Measurements from ENCODE around the gene INTS14.
"Not testable (repeated sequence)": the region's sequence is repeated elsewhere in the genome, so short reads cannot be mapped to it uniquely, and the experiment has no call there.

Gene INTS14

DNA sequence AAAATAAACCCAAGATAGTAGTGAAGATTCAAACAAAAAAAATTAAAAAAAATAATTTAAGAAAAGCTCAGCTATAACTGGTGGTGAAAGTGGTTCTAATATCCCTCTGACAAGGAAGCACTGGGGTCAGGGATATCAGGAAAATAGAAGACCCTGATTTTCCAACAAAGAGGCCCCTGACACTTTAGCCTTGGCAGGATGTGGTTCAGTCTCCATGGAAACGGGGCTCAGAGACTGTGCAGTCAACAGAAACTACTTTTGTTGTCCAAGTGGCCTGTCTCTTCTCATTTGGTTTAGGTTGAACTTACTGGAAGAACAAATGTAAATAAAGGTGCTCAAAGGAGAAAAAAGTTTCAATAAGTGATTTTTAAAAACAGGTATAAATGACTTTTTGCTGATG is 27.2 kb downstream of the INTS14 start:
- peak in 2 of 3 donors; percentile 3 to 8 for DNase-seq (ENCODE audit: low read depth in 2 of 3, low spot score in 1 of 3)

DNA sequence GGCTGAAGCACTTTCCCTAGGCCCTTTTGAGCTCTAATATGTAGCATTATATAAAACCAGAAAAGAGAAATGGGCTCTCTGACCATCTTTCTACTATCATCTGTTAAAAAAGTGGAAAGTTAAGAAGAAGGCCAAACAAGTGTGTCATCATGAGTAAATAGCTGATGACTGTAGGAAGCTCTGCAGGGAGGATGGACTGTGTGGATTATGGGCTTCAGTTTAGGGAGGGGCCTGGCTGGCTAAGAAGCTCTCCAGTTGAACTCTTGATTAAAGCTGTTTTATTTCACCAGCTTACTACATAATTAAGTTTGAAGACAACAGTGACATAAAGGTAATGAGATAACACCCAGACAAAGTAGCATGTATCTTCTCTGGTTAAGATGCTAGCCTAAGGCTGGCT is 30.6 kb downstream of the INTS14 start:
- no peak for DNase-seq (ENCODE audit: low read depth in 2 of 3, low spot score in 1 of 3)

DNA sequence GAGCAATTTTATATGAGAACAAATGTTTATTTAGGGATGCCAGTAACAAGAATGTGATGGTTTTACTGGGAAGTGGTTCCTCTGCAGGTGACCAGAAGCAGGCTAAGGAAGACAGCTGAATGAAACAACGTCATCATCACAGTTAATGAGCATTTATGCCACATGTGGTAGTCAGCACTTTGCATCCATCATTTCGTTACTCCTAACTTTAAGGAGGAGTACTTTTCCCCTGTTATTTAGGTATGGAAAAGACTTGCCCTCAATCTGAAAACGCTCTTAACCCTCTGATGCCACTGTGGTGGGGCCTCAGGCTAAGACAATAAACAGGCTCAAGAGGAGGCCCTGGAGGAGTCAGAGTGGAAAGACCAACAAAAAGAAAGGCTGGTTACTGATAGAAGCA is 31.2 kb downstream of the INTS14 start:
- no peak for DNase-seq (ENCODE audit: low read depth in 2 of 3, low spot score in 1 of 3)

DNA sequence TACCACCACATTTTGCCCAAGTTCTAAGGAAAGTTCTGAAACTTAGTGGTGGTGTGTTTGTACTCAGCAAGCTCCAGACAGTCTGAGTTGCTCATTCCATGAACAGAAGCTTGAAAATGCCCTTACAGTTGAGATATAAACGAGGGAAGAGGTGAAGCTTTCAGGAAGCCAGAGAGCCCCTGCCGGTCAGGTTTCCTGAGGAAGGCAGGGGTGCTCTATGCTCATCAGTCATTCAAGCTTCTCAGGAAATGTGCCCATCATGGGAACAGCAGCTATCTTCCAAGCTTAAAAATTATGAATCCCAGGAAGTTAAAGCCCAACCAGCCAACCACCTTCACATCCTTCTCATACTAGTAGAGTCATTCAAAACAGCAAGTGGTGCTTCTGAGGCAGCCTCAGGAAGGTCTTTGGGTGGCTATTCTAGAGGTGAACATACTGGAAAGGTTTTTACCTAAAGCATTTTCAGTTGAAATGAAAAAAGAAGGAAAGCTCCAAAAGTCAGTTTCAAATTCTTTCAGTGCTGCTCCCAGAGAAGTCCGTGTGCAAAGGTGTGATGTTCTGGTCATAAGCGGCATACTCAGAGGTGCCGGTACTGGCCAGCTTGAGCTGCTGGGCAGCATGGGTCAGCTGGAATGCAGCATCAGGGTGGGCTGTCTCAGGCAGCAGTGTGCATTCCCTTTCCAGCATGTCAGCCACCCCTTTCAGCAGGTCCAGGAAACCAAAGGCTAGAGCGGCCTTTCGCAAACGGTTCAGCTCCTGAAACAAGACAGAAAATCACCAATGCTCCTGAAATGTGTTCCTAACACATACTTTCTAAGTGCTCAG is 31.8 kb downstream of the INTS14 start:
- no peak for DNase-seq (ENCODE audit: low read depth in 2 of 3, low spot score in 1 of 3)

DNA sequence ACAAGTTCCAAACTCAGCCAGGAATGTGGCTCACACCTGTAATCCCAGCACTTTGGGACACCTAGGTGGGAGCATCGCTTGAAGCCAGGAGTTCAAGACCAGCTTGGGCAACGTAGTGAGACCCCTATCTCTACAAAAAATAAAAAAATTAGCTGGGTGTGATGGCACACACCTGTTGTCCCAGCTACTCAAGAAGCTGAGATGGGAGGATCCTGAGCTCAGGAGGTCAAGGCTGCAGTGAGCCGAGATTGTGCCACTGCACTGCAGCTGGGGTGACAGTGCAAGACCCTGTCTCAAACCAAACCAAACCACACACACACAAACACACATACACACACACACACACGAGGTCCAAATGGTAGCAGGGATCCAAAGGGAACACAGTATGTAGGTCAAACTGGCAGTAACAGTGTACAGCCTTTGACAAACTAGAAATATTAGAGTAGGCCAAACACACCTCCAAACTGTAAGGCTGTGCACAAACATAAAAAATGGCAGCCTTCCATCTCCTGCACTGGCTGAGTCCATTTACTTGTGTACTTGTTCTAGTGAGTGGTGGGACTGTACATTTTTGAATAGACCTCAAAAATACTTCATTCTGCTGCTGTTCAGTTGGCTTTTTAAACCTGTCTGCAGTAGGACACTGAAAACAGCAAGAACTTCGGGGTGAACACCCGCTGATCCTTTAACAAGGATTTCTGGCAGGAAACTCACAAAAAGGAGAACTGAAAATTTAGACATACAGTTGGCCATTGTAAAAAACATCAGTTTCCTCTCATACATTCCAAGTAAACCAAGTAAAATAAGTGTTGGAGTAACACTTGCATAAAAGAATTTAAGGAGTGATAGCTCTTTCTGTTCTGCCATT is 33.6 kb downstream of the INTS14 start:
- no peak for DNase-seq (ENCODE audit: low read depth in 2 of 3, low spot score in 1 of 3)

DNA sequence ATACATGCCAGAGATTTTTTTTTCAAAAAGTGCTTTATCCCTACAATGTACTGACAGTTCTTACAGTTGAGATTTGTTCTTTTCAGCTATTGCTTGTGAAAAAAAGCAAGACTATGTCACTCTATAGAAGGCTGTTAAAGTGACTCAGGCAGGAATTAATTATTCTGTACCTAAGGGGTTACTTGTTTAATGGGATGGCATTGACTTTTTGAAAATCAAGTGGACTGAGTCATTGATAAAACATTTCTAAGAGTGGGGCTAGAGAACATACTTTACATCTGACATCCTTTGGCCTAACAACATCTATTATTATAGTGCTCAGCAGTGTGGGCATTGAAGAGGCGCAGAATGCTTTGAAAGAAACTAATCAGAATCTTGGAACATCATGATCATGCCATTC is 34.3 kb downstream of the INTS14 start:
- no peak for DNase-seq (ENCODE audit: low read depth in 2 of 3, low spot score in 1 of 3)

DNA sequence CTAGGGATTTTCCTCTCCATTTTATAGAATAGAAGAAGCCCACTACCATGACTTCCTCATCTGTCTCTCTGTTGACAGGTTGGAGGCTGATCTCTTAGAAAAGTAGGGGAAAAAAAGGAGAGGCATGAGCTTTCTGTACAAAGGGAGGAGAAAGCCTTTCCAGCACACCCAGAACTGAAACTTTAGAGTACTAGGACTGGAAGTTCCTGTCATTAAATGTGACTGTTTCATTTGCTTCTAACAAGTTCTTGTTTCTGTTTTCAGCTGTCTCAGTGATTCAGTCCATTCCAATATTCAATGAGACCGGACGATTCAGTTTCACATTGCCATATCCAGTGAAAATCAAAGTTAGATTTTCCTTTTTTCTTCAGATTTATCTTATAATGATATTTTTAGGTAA is 39.0 kb downstream of the INTS14 start:
- DNase-seq (ENCODE audit: low read depth in 2 of 3, low spot score in 1 of 3) = no peak

DNA sequence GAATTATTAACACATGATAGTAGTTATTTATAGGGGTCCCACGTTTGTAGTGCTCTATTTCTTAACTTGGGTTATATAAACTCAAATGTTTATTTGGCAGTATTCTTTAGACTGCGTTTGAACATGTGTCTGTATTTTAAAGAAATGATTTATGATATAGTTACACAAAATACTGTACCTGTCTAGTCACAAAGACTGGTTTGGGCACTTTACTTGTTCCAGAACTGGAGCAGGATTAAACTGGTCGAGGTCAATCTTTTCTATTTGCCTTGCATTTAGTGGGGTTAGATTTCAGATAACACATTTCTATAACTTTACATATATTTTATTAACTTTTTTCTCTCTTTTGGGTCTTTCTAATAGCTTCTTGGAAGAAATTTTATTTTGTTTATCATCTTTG is 41.2 kb downstream of the INTS14 start:
- no peak for DNase-seq (ENCODE audit: low read depth in 2 of 3, low spot score in 1 of 3)

DNA sequence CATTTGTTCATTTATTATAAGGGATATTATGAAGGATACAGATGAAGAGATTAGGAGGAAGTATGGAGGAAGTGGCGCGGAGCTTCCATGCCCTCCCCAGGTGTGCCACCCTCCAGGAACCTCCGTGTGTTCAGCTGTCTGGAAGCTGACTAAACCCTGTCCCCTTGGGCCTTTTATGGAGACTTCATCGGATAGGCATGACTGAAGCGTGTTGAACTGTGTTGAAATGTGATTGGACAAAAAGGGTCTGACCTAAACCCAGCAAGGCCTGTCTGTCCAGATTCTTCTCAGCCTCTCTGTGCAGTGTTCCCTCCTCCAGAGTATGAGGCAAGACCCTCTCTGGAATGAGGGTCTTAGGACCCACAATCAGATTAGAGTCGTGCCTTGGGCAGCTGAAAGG is 49.0 kb downstream of the INTS14 start:
- no peak for DNase-seq (ENCODE audit: low read depth in 2 of 3, low spot score in 1 of 3)

DNA sequence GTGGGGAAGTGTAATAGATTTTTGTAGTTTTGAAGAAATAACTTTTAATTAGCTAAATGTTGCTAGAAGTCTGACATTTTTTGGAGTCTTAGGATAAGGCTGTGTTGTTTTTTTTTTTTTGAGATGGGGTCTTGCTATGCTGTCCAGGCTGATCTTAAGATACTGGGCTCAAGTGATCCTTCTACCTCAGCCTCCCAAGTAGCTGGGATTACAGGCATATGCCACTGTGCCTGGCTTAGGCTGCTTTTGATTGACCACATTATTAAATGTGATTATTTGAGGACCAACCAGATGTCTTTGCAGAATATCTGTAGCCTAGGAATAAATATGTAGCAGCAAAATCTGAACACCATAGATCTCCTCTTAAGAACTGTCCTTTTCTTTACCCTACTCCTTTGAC is 51.0 kb downstream of the INTS14 start:
- no peak for DNase-seq (ENCODE audit: low read depth in 2 of 3, low spot score in 1 of 3)

DNA sequence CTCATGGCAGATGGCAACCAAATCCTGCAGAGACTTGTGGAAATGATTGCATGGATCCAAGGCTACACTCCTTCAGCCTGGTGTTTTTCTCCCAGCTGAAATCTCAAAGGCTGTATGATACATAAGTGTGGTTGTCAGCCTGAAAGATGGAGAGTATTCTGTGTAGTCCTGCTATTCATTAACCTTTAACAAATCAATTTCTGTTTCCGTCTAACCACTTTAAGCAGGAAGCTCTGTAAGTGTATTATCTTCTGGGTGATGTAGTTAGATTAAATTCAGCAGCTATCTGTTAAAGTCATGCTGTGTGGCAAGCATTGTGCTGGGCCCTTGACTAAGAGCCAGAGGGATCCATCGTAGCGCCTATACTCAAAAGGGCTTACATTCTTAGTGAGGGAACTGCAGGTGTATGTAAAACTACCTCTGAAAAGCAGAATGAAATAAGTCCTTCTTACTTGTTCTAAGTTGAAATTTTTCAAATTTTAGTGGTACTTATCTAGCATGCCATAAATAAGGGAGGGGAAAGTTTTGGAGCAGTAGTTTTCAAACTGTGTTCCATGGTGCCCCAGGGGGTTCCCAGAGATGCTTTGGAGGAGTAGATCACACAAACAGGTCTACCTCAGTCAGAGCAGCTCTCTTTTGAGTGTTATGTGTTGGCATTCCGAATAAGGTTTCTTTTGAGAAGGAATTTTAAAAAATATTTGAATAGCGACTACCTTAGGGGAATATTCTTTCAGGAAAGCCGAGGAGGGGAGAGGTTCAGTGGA is 51.8 kb downstream of the INTS14 start:
- DNase-seq (ENCODE audit: low read depth in 2 of 3, low spot score in 1 of 3) = no peak

DNA sequence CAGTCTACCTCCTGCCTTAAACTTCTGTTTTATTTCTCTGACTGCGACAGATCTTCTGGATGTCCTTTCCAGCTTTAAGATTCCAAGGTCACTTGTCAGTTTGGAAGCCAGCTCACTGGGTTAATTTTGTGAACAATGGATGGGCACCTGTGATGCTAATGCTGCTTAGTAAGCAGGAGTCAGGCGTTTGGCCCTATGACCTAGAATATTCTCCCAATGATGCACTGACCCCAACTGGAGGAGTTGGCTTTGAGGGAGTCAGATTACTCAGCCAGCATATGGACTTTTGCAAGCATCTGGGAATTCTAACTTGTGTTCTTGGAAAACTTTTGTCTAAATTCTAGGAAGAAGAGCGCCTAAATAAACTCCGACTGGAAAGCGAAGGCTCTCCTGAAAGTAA is 52.6 kb downstream of the INTS14 start:
- no peak for DNase-seq (ENCODE audit: low read depth in 2 of 3, low spot score in 1 of 3)

DNA sequence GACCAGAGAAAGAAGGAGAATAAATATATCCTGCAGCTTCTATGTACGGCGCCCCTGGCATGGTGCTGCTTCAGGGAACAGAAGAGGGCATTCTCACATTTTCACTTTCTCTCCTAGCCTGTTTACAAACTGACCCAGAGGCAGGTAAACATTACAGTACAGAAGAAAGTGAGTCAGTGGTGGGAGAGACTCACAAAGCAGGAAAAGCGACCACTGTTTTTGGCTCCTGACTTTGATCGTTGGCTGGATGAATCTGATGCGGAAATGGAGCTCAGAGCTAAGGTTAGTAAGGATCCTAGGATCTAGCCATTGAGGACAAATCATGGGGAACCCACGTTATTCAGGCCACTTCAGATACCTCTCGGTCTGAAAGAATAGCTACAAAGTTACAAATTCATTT is 54.3 kb downstream of the INTS14 start:
- DNase-seq (ENCODE audit: low read depth in 2 of 3, low spot score in 1 of 3) = no peak

DNA sequence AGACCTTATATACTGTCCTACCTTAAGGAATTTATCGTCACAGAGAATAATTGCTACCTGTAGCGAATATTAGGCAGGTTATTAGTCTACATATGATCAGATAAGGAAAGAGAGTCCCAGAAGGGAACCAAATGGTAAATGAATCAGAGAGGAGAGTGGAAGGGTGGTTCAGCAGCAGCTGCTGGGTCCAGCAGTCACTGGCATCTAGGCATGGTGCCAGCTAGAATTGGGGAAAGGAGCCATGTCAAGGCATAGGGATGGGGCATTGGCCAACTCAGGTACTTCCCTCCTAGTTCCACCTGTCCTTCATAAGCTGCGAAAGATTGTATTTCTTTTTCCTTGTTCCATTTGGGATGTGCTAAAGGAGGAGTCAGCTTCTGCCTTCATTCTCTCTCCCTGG is 57.2 kb downstream of the INTS14 start:
- no peak for DNase-seq (ENCODE audit: low read depth in 2 of 3, low spot score in 1 of 3)

DNA sequence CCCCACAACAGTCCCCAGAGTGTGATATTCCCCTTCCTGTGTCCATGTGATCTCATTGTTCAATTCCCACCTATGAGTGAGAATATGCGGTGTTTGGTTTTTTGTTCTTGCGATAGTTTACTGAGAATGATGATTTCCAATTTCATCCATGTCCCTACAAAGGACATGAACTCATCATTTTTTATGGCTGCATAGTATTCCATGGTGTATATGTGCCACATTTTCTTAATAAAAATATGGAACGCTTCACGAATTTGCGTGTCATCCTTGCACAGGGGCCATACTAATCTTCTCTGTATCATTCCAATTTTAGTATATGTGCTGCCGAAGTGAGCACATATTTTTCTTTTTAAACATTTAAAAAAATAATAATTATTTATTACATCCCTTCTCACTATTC is 58.1 kb downstream of the INTS14 start:
- DNase-seq (ENCODE audit: low read depth in 2 of 3, low spot score in 1 of 3) = not testable (repeated sequence)

DNA sequence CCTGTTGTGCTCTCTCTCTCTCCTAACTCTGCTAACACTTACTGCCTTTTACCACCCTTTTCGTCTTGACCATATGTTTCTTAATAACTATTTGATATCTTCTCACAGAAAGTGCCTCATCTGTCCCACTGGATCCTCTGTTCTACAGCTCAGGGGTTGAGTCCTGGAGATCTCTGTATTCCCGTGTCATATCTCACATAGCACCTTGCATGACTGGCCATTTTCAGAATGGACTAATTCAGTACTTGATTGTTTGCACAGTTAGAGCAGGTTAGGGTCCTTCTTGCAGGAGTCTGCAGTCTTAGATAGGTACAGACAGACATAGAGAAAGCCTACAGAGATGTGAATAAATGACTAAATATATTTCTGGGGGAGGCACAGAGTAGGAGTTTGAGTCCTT is 59.7 kb downstream of the INTS14 start:
- DNase-seq (ENCODE audit: low read depth in 2 of 3, low spot score in 1 of 3) = no peak

DNA sequence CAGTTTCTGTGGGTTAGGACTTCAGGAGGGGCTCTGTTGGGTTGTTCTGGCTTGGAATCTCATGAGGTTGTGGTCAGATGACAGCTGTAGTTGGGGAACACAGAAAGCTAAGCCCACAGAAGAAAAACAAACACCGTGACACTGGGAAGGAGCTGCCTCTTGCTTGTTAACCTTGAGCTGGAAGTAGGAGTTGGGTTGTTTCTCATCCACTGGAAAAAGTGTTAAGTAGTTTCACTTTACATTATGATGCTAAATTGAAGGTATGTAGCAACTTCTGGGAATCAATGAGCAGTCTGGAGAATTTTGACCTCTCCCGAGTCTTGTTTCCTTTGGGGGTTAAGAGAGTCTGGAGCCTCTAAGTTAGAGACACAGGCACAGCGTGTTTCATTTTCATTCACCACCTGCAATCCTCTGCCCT is 60.2 kb downstream of the INTS14 start:
- DNase-seq (ENCODE audit: low read depth in 2 of 3, low spot score in 1 of 3) = no peak

DNA sequence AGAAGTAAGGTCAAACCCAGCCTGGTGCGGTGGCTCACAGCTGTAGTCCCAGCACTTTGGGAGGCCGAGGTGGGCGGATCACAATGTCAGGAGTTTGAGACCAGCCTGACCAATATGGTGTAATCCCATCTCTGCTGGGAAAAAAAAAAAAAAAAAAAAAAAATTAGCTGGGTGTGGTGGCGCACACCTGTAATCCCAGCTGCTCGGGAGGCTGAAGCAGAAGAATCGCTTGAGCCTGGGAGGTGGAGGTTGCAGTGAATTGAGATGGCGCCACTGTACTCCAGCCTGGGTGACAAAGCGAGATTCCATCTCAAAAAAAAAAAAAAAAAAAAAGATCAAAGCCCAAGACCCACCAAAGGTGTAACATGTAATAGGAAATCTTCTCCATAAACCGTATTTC is 61.6 kb downstream of the INTS14 start:
- not testable (repeated sequence) for DNase-seq (ENCODE audit: low read depth in 2 of 3, low spot score in 1 of 3)

DNA sequence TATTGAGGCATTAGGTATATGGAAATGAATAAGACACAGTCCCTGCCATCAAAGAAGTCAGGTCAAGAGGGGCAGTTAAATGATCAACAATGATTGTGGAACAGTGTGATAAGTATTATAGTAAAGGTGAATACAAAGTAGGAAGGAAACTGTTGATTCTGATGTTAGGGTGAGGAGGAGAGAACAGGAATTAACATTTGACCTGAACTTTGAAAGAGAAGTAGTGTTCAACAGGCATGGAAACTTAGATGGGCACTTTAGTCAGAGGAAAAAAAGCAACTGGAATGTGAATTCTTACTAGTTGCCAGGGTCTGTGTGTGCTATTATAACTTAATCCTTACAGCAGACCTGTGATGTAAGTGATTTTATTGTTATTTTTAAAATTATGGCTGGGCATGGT is 63.1 kb downstream of the INTS14 start:
- no peak for DNase-seq (ENCODE audit: low read depth in 2 of 3, low spot score in 1 of 3)

DNA sequence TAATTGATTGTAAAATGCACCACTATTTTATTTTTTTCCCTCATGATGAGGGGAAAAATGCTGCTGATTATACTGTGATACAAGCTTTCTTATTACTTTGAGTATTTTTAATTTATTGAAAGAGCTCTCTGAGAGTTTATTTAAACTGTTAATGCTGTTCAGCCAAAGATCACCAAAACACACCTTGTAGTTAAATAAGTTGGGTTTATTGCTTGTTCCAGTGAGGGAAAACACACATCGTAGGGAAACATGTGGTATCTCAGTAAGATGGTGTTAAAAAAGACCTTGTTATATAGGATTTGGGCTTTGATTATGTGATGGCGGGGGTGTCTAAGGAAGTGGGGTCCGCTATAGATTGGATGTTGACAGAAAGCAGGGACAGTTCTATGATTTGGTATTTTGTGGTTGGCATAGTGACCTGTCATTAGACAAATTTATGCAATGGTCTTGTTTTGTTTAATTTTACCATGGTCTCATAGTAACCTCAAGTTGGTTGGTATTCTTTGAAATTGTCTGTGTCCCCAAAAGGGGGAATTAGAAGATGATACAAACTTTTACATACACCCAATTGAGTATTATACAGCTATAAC is 69.6 kb downstream of the INTS14 start:
- no peak for DNase-seq (ENCODE audit: low read depth in 2 of 3, low spot score in 1 of 3)

DNA sequence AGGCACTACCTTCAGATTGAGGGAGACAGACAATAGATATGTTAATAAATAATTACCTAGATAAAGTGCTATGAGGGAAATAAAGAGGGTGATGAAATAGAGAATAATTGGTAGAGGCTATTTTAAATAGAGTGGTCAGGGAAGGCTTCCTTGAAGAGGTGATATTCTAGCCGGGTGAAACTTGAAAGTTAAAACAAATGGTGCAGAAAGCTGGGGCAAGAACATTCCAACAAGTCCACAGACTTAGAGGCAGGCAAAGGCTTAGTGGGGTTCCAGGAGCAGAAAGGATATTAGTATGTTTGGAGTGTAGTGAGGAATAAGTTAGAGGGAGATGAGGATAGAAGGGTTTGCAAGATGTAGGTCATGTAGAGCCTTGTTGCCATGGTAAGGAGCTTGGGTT is 70.6 kb downstream of the INTS14 start:
- no peak for DNase-seq (ENCODE audit: low read depth in 2 of 3, low spot score in 1 of 3)
